Prostate gland (tissue), 2 donors: ENCODE results near the gene ARHGAP6. TPM values are rescaled to one million over a fixed set of nuclear protein-coding genes. Genes with fewer than 3 reads are reported as not detected.

Experiments
- DNase-seq: peaks from one replicate; pipeline ENCODE4 v3.0.0-alpha.2; 2019; ENCODE audit warnings: low spot score
- H3K27ac ChIP-seq, 2 donors: fragments of 200-600 bp; sonication (generic); 2 replicates each; pipeline ENCODE4 v1.5.1; 2017 to 2019
- H3K27me3 ChIP-seq: fragments of 200-600 bp; sonication (generic); replicated peaks from 2 replicates; pipeline ENCODE4 v1.5.1; 2019; ENCODE audit not compliant: insufficient read depth
- H3K36me3 ChIP-seq, 2 donors: fragments of 200-600 bp; sonication (generic); 1 replicate in 1 of 2; 2 replicates in 1 of 2; pipeline versions ENCODE4 v1.5.1 to v1.8.1; 2017 to 2019
- H3K4me1 ChIP-seq: fragments of 200-600 bp; sonication (generic); replicated peaks from 2 replicates; pipeline ENCODE4 v1.5.1; 2019
- H3K4me3 ChIP-seq, 2 donors: fragments of 200-600 bp; sonication (generic); 2 replicates each; pipeline ENCODE4 v1.5.1; 2017 to 2019
- H3K9me3 ChIP-seq: fragments of 200-600 bp; sonication (generic); 2 replicates; pipeline ENCODE4 v1.5.1; 2017
- CTCF ChIP-seq, 4 experiments: fragments of 200-600 bp in 2 of 4; fragments of 450-650 bp in 2 of 4; sonication (generic) in 2 of 4; IDR thresholded peaks; 1 replicate in 3 of 4; 2 replicates in 1 of 4; pipeline ENCODE4 v1.5.1; 2016 to 2019; ENCODE audit warnings: antibody characterized with exemption in 4 of 4, mild to moderate bottlenecking in 2 of 4, moderate library complexity in 2 of 4
- POLR2A ChIP-seq: fragments of 450-650 bp; IDR thresholded peaks from one replicate; pipeline ENCODE4 v1.6.1; 2016; ENCODE audit warnings: antibody characterized with exemption, mild to moderate bottlenecking
- POLR2AphosphoS5 ChIP-seq: sonication (generic); formaldehyde crosslinking; IDR thresholded peaks from one replicate; pipeline ENCODE4 v1.6.1; 2017; ENCODE audit warnings: antibody characterized with exemption
- WGBS: methylation state at CpG from one replicate; pipeline ENCODE4 v1.1.5; 2018; 5-methylcytosine and 5-hydroxymethylcytosine counted together
- intact Hi-C: fragments of 100-400 bp; cut with DNase I; formaldehyde crosslinking; loops from one replicate; pipeline ENCODE4 v1.14.2; 2022
- total RNA-seq, 2 donors: library from RNA; depleted of rRNA; stranded (reverse); fragments of >200 nt; gene quantifications; one replicate each; pipeline ENCODE4 v1.1.0, GENCODE V29; 2016

The ARHGAP6 gene
- total RNA-seq, 2 donors from 2014 or later: 72.6 to 73.7 TPM

DNA sequence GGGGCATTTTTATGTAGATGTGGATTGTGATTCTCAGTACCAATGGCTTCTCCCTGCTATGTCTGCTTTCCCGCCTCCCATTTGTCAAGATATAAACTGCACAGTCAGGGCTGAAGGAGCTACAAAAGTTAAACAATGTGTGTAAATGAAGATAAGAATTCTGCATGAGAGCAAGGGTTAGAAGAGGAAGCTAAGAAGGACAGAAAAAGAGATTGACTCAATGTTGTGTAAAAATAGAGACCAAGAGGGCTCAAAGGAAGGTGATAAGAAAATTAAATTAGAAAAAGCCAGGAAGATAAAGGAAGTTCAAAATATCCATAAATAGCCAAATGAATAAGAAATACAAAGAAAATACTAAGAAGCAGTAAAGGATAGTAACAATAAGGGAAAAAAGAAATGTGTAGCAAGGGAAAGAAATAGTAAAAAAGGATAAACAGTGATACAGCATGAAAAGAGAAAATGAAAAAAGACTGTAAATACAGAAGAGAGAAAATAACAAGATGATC lies 290.1 kb downstream of the ARHGAP6 start:
- Histone ChIP-seq H3K36me3 (no peaks in the 10 kb centered on the region), H3K27me3 (no peaks in the 10 kb centered on the region), H3K27ac (no peak overlapping the region), H3K9me3 (no peaks in the 10 kb centered on the region), H3K4me1 (no peaks in the 10 kb centered on the region), H3K4me3 (no peak overlapping the region)
- intact Hi-C loops: loop anchor here (10.0 kb wide), 1 partner anchor 231 kb away; no protein-coding TSS in a partner anchor
- 82% methylated on average over 1 of the region's 1 CpG for WGBS
- TF ChIP-seq POLR2A (no peak), CTCF (IDR thresholded peaks at IDR 0.05) (no peak), POLR2AphosphoS5 (no peak)
- DNase-seq: no peak

GRCh38 chrX:11374570-11374969 lies 291.1 kb downstream of the ARHGAP6 start:
- Histone ChIP-seq H3K27me3 (no peaks in the 10 kb centered on the region), H3K27ac (no peak overlapping the region), H3K4me3 (no peak overlapping the region), H3K36me3 (no peaks in the 10 kb centered on the region), H3K4me1 (no peaks in the 10 kb centered on the region), H3K9me3 (no peaks in the 10 kb centered on the region)
- TF ChIP-seq POLR2AphosphoS5: no peak
- no peak for TF ChIP-seq CTCF (IDR thresholded peaks at IDR 0.05)
- TF ChIP-seq POLR2A: no peak
- intact Hi-C loops: loop anchor here (10.0 kb wide), 1 partner anchor 230 kb away; no protein-coding TSS in a partner anchor
- DNase-seq: no peak
- 44% methylated on average over 2 of the region's 2 CpGs for WGBS

- Histone ChIP-seq H3K36me3 (no peaks in the 10 kb centered on the region), H3K4me1 (no peaks in the 10 kb centered on the region), H3K27me3 (no peaks in the 10 kb centered on the region), H3K27ac (no peak overlapping the region), H3K4me3 (no peak overlapping the region), H3K9me3 (no peaks in the 10 kb centered on the region)
- intact Hi-C loops: loop anchor here (10.0 kb wide), 1 partner anchor 226 kb away; no protein-coding TSS in a partner anchor
- TF ChIP-seq POLR2AphosphoS5: no peak
- no peak for TF ChIP-seq POLR2A
- TF ChIP-seq CTCF (IDR thresholded peaks at IDR 0.05): no peak
- DNase-seq: no peak
Observed at GRCh38 chrX:11371106-11371505, 294.6 kb downstream of the ARHGAP6 start.

DNA sequence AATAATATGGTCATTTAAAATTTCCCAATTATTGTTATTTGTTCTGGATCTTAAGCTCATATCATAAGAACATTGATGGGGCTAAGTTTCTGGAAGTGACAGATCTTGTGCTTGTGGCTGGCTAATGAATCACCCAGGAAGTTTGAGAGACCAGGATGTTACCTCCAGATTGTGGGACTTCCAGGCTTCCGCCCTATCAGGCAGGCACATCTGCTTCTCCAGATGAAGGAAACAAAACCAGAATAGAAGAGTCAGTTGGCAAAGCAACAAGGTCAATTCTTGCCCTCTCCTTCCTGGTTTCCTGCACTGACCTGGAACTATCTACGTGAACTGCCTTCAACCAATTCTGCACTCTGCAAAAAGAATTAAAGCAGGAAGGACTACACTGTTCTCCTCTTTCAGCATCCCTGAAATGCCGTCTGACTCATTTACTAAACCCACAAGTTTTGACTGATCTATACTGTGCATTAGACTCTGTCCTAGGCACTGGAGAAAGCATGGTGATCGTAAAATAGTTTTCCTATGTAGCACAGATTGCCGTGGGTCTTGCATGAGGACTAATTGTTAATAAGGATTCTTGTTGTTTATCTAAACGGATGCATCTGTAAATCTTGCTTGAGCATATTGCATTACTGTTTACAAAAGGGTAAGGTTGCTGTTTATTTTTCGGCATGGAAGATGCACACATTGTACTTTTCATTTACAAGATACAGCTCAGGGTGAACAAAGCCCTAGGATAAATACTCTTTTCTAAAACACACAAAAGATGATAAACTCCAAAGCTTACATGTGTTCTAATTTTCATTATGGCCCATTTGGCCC lies 297.9 kb downstream of the ARHGAP6 start:
- Histone ChIP-seq H3K36me3 (no peaks in the 10 kb centered on the region), H3K27ac (peak overlapping the region; percentile 45 to 65), H3K27me3 (no peaks in the 10 kb centered on the region), H3K4me3 (no peak overlapping the region), H3K4me1 (no peaks in the 10 kb centered on the region), H3K9me3 (no peaks in the 10 kb centered on the region)
- WGBS: 16% methylated on average over 7 of the region's 7 CpGs
- intact Hi-C loops: no loop called here
- no peak for TF ChIP-seq POLR2A
- TF ChIP-seq CTCF (IDR thresholded peaks at IDR 0.05): no peak
- TF ChIP-seq POLR2AphosphoS5: peak; percentile 67
- no peak for DNase-seq
